ENCODE data around the gene DNA2. TPM values are rescaled to one million over a fixed set of nuclear protein-coding genes. Genes with fewer than 3 reads are reported as not detected.
"Not testable (repeated sequence)": the region's sequence is repeated elsewhere in the genome, so short reads cannot be mapped to it uniquely, and the experiment has no call there.

Gene DNA2
- total and polyA plus RNA-seq, 4 donors, result 1.5 to 6.2 (median 3.0) TPM

DNA sequence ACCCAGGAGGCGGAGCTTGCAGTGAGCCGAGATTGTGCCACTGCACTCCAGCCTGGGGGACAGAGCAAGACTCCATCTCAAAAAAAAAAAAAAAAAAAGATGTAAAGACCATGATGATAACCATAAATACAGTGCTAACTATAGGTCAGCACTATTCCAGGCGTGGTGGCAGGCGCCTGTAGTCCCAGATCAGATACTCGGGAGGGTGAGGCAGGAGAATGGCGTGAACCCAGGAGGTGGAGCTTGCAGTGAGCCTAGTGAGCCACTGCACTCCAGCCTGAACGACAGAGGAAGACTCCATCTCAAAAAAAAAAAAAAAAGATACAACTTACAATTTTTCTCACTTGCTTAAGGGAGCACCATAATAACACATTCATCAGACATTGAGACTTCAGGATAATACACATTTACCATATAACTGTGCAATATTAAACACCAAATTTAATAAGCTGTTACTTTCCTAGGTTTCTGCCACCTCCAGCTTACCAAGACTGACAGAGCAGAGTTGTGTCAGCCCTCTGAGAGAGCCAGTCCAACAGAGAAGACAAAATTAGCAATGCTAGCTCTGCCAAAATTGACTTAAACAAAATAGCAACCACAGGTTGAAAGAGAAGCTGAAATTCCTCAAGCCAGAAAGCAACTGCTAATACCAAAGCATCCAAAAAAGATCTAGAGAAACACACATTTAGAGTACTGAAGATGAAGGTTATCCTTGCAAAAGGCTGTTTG, 8.2 kb downstream of the DNA2 start:
- Histone ChIP-seq H3K27me3 (ENCODE audit: control insufficient read depth in 3 of 3, insufficient read depth in 3 of 3, low read length in 2 of 3) (no peaks in the 10 kb centered on the region), H3K4me3 (no peak overlapping the region), H3K9me3 (ENCODE audit: control insufficient read depth in 4 of 4, insufficient read depth in 3 of 4, low read length in 3 of 4) (no peaks in the 10 kb centered on the region), H3K36me3 (ENCODE audit: control insufficient read depth in 4 of 4, insufficient read depth in 4 of 4, low read length in 4 of 4) (peaks cover 2 to 17% (median 5%) of the 10 kb centered on the region in 4 donors), H3K4me1 (ENCODE audit: control insufficient read depth in 5 of 5, insufficient read depth in 5 of 5, low read length in 5 of 5) (no peaks in the 10 kb centered on the region), H3K9ac (ENCODE audit: insufficient read depth in 1 of 2, low read length in 2 of 2) (no peak overlapping the region), H3K27ac (ENCODE audit: low read depth in 1 of 2, low read length in 1 of 2) (no peak overlapping the region)
- ATAC-seq (ENCODE audit: insufficient read depth, low FRiP score), result no peak
- TF ChIP-seq, protein P1, sequence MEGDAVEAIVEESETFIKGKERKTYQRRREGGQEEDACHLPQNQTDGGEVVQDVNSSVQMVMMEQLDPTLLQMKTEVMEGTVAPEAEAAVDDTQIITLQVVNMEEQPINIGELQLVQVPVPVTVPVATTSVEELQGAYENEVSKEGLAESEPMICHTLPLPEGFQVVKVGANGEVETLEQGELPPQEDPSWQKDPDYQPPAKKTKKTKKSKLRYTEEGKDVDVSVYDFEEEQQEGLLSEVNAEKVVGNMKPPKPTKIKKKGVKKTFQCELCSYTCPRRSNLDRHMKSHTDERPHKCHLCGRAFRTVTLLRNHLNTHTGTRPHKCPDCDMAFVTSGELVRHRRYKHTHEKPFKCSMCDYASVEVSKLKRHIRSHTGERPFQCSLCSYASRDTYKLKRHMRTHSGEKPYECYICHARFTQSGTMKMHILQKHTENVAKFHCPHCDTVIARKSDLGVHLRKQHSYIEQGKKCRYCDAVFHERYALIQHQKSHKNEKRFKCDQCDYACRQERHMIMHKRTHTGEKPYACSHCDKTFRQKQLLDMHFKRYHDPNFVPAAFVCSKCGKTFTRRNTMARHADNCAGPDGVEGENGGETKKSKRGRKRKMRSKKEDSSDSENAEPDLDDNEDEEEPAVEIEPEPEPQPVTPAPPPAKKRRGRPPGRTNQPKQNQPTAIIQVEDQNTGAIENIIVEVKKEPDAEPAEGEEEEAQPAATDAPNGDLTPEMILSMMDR (IDR thresholded peaks at IDR 0.05; ENCODE audit: control extremely low read depth, extremely low read depth), result no peak
- WGBS, 2 donors, result 96 to 97% methylated on average over 6 of the region's 7 CpGs
- DNase-seq, result no peak

DNA sequence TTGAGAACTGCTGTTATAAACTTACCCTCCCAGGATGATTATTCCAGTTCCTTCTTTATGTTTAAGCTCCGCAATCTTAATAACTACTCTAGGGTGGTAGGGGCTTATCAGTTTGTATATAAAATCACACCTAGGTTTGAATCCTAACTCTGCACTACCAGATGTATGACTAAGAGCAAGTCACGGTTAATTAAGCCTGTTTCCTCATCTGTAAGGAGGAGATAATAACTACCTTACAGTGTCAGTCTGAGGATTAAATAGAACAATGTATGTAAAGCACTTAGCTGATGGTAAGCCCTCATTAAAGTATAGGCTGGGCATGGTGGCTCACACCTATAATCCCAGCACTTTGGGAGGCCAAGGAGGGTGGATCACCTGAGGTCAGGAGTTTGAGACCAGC, 9.2 kb downstream of the DNA2 start:
- no peaks in the 10 kb centered on the region for H3K27me3 ChIP-seq (ENCODE audit: control insufficient read depth in 3 of 3, insufficient read depth in 3 of 3, low read length in 2 of 3)
- no peak for DNase-seq
- no peak overlapping the region for H3K4me3 ChIP-seq
- H3K36me3 ChIP-seq (ENCODE audit: control insufficient read depth in 4 of 4, insufficient read depth in 4 of 4, low read length in 4 of 4), result peaks cover 2 to 17% (median 7%) of the 10 kb centered on the region in 4 donors
- H3K9ac ChIP-seq (ENCODE audit: insufficient read depth in 1 of 2, low read length in 2 of 2), result no peak overlapping the region
- H3K9me3 ChIP-seq (ENCODE audit: control insufficient read depth in 4 of 4, insufficient read depth in 3 of 4, low read length in 3 of 4), result no peaks in the 10 kb centered on the region
- WGBS, 2 donors, result 96 to 97% methylated on average over 2 of the region's 2 CpGs
- TF ChIP-seq, protein P1 (IDR thresholded peaks at IDR 0.05; ENCODE audit: control extremely low read depth, extremely low read depth), result no peak
- no peaks in the 10 kb centered on the region for H3K4me1 ChIP-seq (ENCODE audit: control insufficient read depth in 5 of 5, insufficient read depth in 5 of 5, low read length in 5 of 5)
- ATAC-seq (ENCODE audit: insufficient read depth, low FRiP score), result no peak
- no peak overlapping the region for H3K27ac ChIP-seq (ENCODE audit: low read depth in 1 of 2, low read length in 1 of 2)

DNA sequence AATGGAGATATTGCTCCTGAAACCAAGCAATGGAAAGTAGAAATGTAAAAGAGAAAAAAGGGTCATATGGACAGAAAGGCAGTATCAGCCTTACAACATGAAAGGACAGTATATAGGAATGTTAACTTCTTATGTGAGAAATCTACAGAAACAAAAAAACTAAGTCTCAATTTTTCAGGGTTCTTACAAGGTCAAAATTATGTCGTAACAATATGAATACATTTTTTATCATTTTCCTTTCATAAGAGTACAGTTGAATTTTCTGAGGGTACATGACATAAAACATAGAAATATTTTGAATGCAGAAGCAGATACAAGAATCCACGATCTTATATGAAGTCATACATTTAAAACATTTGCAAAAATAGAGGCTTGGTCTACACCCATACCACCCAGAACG, 10.7 kb downstream of the DNA2 start:
- DNase-seq (no peak), ATAC-seq (ENCODE audit: insufficient read depth, low FRiP score) (no peak)
- WGBS, 2 donors, result 95 to 96% methylated on average over 3 of the region's 3 CpGs
- TF ChIP-seq, protein P1 (IDR thresholded peaks at IDR 0.05; ENCODE audit: control extremely low read depth, extremely low read depth), result no peak
- H3K4me1 ChIP-seq (ENCODE audit: control insufficient read depth in 5 of 5, insufficient read depth in 5 of 5, low read length in 5 of 5), result no peaks in the 10 kb centered on the region
- no peaks in the 10 kb centered on the region for H3K9me3 ChIP-seq (ENCODE audit: control insufficient read depth in 4 of 4, insufficient read depth in 3 of 4, low read length in 3 of 4)
- peaks cover 2 to 21% (median 9%) of the 10 kb centered on the region in 4 donors for H3K36me3 ChIP-seq (ENCODE audit: control insufficient read depth in 4 of 4, insufficient read depth in 4 of 4, low read length in 4 of 4)
- no peak overlapping the region for H3K9ac ChIP-seq (ENCODE audit: insufficient read depth in 1 of 2, low read length in 2 of 2)
- H3K4me3 ChIP-seq, result no peak overlapping the region
- H3K27ac ChIP-seq (ENCODE audit: low read depth in 1 of 2, low read length in 1 of 2), result no peak overlapping the region
- no peaks in the 10 kb centered on the region for H3K27me3 ChIP-seq (ENCODE audit: control insufficient read depth in 3 of 3, insufficient read depth in 3 of 3, low read length in 2 of 3)

DNA sequence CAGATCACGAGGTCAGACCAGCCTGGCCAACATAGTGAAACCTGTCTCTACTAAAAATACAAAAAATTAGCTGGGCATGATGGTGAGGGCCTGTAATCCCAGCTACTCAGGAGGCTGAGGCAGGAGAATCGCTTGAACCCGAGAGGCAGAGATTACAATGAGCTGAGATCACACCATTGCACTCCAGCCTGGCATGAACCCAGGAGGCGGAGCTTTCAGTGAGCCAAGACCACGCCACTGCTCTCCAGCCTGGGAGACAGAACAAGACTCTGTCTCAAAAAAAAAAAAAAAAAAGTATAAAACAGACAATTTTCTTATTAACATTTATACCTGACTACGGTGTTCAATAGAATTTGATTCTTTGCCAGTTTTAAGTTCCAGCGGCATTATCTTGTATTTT, 22.1 kb downstream of the DNA2 start:
- ATAC-seq (ENCODE audit: insufficient read depth, low FRiP score), result not testable (repeated sequence)

More for the DNA sequence above, 22.1 kb downstream of the DNA2 start:
- peak; percentile 23 to 65 (median 48) for DNase-seq
- not testable (repeated sequence) for H3K4me1 ChIP-seq (ENCODE audit: control insufficient read depth in 5 of 5, insufficient read depth in 5 of 5, low read length in 5 of 5); H3K27ac ChIP-seq (ENCODE audit: low read depth in 1 of 2, low read length in 1 of 2); H3K4me3 ChIP-seq; H3K36me3 ChIP-seq (ENCODE audit: control insufficient read depth in 4 of 4, insufficient read depth in 4 of 4, low read length in 4 of 4); H3K9ac ChIP-seq (ENCODE audit: insufficient read depth in 1 of 2, low read length in 2 of 2); H3K27me3 ChIP-seq (ENCODE audit: control insufficient read depth in 3 of 3, insufficient read depth in 3 of 3, low read length in 2 of 3); H3K9me3 ChIP-seq (ENCODE audit: control insufficient read depth in 4 of 4, insufficient read depth in 3 of 4, low read length in 3 of 4)
- 83 to 91% methylated on average over 7 of the region's 7 CpGs for WGBS, 2 donors

Measured in lung (tissue), 12 donors.